Iris pigment epithelial cell (primary cell): ENCODE data around the gene PCYOX1L.
A peak's percentile ranks its signal among the peaks of the same experiment; 100 is the strongest.

Source experiments
- DNase-seq: peaks from one replicate; pipeline ENCODE4 v3.0.0-alpha.2; 2011; ENCODE audit warnings: low read depth

Gene PCYOX1L

DNA sequence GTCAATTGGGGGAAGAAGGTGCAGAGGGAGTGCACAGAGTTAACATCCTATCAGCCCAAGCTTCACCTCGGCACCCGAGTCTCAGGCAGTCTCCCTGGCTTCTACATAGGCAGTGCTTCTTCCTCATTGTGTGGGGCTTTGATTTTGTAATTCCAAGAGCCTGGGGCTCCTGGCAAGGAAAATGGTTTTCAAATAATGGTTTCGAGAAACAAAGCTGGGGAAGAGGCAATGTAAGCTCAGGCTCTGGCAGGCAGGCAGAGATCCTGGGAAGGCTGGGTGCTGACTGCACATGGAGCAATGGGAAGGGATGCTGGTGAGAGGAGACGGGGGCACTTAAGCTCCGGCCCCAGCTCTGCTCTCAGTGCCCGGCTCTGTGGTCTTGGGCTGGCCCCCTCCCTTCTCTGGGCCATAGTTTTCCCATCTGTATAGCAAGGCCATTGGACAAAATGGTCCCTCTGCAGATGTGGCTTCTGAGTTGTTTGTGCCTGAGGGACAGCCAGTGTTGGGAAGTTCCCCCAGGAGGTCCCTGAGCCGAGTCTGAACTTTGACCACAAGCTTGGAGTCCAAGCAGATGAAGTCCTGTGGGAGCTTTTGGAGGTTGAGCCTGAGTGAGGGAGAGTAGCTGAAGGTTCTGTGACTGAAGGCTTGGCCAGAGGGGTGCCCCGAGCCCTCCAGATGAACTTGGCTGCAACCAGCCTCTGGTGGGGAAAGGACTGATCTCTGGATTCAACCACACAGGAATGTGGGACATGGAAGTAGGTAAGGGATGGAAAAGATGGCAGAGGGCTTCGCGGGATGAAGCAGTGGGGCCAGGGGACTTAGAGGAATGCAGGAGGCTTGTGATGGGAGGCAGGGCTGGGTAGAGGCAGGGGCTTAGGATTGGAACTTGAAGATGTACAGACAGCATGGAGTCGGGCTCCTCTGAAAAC, 49.7 kb downstream of the PCYOX1L start:
- DNase-seq: no peak

DNA sequence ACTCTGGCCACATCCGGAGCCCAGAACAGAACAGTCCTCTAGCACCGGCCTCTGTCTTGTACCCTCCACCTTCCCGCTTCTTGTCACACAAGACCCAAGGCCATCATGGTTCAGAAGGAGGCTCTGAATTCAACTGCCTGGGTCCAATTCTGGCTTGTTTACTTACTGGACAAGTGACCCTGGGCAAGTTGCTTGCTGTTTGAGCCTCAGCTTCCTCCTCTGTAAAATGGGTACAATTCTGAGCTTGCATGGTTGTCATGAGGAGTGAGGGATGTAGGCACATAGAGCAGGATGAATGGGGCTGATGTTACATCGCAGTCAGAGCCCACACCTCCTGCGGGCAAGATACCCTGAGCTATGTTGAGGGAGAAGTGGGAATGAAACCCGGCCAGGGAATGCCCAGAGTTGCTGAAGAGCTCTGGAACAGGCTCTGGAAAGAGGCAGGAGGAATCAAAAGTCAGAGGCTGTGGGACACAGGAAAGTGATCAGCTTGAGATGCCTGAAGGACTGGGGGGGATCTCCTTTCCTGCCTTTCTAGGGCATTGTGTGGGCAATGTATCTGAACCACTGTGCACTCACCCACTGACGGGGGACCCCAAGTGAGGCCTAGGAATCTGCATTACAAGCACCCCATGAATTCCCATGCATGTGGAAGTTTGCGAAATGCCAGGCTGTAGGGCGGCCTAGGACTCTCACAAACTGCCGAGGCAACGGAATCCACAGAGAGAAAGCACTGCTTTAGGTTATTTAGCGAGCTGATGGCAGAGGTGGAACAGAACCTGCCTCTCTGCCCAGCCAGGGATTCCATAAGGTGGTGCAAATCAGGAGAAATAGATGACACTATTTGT, 50.6 kb downstream of the PCYOX1L start:
- no peak for DNase-seq

DNA sequence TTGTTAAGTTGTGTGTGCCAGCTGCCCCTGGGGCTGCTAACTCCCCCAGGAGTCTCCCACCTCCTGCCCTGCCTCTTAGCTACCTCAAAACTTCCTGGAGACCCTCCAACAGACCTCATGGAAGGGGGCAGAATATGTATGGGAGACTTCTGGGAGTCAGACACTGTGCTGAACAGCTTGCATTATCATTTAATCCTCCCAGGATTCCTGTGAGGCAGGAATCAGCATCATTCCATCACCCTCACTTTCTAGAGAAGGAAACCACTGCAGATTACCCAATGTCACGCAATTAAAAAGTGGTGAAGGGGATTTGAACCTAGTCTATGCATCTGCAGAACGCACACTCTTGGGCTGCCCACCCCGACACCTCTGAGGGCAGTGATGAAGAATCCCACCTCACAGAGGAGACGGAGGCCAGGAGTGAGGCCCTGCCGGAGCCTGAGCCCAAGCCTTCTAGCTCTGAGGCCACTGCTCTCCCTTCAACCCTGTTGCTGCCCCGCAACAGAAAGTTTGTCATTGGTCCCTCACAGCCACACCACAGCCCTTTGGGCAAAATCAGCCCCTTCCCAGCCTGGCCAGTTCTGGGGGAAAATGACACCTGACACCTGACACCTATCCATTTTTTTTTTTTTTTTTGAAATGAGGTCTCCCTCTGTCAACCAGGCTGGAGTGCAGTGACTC, 51.6 kb downstream of the PCYOX1L start:
- no peak for DNase-seq

DNA sequence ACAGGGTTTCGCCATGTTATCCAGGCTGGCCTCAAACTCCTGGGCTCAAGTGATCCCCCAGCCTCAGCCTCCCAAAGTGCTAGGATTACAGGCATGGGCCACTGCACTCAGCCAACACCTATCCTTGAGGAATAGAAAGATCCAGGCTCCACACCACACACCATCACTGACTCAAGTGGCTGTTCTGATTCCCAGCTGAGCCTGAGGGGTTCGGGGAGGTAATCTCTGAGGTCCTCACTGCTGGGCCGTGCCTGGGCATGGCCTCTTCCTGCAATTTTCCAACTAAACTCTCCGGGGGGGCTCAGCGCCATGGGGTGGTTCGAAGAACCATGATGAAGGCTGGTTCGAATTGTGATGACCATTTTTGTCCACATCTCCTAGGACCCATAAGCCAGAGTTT, 52.2 kb downstream of the PCYOX1L start:
- DNase-seq: no peak

DNA sequence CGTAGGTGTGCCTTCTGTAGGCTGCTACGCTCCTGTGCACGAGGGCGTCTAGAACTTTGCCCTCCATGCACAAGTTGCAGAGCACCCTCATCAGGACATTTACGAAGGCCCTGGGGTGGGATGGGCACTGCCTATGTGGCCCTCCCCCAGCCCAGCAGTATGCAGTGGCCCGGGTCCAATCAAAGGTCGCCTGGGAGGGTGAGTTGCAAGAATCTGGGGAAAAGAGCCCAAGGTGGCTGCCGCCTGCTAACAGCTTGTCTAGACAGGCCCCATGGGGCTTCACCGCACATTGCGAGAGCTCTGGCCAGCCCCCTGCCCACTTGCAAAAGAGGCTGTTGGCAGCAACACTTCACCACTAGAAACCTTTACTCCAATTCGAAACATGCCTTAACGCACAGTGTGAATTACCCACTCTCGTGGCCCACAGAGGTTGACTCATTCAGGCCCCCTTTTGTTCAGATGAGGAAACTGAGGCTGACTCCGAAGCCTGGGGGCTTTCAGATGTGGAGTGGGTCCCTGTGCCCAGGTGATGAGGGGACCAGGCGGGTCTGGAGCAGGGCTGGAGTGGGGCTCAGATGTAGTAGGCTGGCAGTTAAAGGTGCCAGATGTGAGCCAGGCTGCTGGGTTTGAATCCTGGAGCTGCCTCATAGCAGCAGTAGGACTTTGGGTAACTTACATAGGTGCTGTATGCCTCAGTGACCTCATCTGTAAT, 53.0 kb downstream of the PCYOX1L start:
- no peak for DNase-seq

DNA sequence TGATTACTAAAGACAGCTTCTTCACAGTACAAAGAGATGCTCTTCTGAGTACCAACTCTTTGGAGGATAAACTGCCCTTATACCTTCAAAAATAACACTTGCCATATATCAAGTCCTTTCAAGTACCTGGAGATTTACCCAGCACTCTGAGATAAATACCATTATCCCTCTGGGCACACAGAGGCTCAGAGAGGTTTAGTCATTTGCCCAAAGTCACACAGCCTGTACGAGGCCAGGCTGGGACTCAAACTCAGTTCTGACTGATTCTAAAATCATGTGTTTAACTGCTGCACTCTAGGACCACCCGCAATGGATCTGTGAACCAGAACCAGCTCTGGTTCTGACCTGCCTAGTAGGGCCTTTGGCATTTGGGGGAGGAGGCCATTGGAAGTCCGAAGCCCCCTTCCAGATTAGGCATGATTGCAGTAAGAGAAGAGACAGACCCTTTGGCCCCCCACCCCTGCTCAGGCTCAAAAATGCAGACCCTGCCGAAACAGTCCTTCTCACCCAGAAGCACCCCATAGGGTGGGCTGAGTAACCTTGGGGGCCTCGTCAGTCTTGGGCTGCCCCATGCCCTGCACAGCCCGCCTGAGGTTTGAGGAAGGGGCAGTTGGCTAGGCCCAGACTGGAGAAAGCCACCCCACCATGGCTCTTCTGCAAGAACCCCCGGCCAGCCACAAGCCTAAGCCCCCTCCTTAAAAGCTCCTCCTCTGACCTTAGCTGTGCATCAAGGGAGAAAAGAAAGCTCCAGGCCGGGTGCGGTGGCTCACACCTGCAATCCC, 54.1 kb downstream of the PCYOX1L start:
- DNase-seq: no peak

DNA sequence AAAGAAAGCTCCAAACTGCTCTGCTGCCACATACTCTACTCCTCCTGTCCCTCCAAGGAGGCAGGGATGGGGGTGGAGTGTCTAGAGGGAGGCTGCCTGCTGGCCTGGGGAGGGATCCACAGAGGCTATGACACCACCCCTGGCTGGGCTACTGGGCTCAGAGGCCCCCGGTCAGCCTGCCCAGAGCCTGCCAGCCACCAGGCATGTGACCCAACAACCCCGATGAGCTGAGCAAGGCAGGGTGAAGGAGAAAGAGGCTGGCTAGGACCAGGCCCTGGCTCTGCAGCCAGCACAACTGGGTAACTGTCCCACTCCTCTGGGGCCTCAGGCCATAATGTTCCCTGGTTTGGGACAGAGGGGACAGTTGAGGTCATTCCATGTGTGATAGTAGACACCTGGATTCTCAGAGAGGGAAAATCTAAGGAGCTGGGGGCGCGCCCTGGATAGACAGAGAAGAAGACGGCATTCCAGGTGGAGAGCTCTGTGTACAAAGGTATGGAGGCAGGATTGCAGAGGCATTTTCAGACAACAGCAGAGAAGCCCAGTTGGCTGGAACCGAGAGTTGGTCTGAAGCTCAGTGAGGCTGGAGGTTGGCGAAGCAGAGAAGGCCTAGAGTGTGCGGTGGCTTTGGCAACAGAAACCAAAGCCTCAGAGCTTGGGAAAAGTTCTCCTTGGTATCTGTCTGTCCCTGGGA, 55.1 kb downstream of the PCYOX1L start:
- no peak for DNase-seq

DNA sequence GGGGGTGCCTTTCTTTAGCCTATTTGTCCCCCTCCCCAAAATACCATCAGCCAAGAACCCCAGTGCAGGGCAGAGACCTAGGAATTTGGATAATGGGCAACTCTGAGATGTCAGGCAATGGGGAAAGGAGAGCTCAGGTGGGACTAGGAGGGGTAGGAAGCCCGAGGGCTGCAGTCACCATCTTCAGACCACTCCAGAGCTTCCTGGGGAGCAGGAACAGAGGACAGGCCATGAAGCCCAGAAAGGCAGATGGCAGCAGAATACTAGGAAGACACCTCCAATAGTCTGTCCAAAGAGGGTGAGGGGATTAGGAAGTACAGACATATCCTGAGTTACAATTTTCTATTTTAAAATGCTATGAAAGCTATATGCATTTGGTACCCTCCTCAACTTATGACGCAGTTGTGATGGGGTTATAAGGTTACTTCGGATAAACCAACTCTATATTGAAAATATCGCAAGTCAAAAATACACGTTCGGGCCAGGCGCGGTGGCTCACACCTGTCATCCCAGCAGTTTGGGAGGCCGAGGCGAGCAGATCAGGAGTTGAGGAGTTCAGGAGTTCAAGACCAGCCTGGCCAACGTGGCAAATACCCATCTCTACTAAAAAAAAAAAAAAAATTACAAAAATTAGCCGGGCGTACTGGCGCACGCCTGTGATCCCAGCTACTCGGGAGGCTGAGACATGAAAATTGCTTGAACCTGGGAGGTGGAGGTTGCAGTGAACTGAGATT, 55.8 kb downstream of the PCYOX1L start:
- no peak for DNase-seq

DNA sequence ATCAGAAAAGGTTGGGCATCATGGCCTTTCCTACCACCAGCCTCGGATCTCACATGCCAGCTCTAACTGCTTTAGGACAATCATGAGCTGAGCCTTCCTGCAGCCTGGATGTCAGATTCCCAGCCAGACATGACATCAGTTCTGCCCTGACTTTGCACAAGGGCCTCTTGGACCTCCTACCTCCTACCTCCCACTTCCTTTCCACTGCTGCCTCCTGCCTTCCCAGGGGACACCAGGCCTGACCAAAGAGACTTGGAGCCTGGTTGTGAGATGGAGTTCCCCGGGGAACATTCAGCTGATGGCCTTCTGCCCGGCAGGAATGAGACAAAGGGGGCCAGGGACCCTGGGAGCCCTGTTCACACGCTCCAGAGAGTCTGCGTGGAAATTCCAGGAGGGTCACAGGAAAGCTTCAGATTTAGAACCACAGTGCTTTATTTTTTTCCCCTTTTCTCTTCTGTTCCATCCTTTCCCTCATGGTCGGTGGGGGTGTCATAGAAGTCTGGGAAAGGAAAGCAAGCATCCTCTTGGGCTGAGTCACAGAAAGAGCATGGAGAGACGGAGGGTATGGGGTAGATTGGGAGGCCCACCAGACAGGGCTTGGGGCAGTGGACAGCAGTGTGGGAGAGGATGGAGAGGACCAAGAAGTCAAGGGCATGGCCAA, 56.7 kb downstream of the PCYOX1L start:
- DNase-seq: no peak

DNA sequence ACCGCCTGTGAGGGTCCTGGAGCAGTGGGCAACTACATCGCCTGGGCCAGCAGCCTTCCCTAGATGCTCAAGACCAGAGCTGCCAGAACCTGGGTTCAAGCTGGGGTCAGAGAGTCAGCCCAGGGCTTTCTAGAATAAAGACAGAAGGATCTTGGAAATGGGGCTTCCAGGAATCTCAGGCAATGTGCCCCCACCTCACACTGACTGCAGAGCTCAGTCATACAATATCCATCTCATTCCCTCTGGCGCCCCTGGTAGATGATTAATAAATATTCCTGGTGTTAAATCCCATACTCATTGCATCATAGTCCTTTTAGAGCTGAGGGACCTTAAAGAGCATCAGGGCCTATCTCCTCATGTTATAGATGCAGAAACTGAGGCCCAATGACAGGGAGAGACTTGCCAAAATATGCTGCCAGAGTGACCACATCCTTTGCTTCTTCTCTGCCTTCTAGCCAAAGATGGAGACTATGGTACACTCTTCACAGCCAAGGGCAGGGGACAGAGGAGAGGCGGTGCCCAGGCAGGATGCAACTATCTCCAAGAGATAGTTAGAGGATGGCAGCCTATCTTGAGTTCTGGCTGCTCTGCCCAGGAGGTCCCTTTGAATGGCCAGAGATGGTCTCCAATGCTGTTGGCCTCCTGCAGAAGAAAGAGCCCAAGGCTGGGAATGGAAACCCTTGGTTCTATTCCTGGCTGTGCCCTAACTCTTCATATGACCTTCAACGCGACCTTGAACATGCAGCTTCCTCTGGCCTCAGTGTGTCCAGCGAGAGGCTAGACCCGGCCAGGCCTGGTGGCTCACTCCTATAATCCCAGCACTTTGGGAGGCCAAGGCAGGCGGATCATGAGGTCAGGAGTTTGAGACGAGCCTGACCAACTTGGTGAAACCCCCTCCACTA, 57.5 kb downstream of the PCYOX1L start:
- no peak for DNase-seq

DNA sequence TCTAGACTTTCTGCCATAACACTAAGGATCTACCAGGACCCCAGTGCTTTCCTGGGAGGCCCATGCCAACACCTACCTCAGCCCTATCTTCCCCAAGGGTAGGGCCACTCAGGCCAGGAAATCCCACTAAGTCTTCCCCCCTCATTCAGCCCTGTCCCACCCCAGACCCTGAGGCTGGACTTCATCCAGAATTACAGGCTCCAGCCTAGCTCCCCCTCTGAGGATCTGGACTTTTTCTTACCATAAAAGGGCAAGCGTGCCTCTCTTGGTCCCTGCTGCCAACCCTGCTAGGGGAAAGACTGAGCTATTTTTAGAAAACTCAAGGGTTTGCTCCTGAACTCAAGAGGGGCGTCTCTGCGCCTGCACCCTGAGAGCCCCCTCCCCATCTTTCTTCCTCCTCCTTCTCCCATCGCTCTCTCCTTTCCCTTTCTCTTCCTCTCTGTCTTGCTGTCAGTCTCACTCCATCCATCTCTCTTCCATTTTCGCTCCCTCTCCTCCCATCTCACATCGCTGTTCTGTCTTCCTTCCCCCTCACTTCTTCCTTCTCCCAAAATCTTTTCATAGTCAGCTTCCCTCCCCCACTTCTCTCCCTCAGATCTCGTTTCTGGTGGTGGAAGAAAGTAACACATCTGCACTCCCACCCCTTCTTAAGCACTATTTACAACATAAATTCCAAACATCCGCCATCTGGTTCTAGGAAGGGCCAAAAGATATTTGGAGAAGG, 59.3 kb downstream of the PCYOX1L start:
- peak; percentile 62 for DNase-seq

DNA sequence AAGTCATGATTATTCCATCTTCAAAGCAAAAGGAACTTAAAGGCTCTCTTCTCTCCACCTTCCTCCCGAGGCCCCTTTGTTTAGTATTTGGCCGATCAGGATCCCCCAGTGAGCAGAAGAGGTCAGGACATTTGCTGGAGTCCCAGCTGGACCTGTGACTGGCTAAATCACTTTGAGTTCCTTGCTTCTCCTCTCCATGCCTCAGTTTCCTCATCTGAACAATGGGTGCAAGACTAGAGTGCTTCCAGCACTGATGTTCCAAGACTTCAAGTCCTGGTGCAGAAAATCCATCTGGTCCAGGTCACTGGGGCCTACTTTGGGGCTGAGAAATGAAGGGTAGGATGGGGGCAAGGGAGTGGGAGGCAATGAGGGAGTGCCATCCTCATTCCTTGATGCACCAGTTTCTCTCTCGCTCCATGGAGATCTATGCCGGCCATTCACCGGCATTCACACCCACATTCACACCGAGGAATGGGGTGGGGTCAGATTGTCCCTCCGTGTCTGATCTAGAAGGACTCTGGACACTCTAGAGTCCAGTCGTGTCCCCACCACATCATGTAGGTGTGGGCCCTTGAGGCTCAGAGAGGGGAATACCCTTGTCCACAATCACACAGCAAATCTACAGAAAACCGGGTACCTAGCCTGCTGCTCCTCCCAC, 60.0 kb downstream of the PCYOX1L start:
- DNase-seq: no peak

DNA sequence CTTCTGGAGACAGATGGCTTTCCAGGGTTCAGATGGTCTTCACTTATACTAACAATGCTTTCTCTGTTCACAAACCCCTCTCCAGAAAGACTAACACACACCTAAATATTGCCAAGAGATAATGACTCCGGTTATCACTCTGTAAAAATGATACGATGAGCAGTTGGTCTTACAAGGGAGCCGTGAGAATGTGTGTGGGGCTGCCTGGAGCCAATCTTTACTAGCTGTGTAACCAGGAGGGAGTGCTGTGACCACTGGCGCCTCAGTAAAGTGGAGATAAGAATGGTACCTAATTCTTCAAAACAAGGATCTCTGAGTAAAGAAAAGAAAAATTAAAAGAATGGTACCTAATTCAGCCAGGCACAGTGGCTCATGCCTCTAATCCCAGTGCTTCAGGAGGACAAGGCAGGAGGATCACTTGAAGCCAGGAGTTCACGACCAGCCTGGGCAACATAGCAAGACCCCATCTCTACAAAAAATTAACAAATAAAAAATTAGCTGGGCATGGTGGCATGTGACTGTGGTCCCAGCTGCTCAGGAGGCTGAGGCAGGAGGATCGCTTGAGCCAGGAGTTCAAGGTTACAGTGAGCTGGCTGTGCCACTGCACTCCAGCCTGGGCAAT, 61.2 kb downstream of the PCYOX1L start:
- no peak for DNase-seq
